Activated CD4-positive, alpha-beta T cell treated with anti-CD3 and anti-CD28 coated beads for 36 hours (primary cell): Measurements from ENCODE around the gene KCTD14. TPM values are rescaled to one million over a fixed set of nuclear protein-coding genes. Genes with fewer than 3 reads are reported as not detected.

Source experiments
- ATAC-seq: fragments of 200-7000 bp; cut with Tn5 transposase; one replicate; pipeline ENCODE4 v1.10.0; 2021; ENCODE audit warnings: mild to moderate bottlenecking, moderate library complexity
- CTCF ChIA-PET: fragments of 350-600 bp; sonication (Branson Sonifier 250); formaldehyde crosslinking; loops from one replicate; lab custom pipeline; 2021; ENCODE audit warnings: antibody characterized with exemption; lab: Charles Lee
- POLR2A ChIA-PET: fragments of 350-600 bp; sonication (Branson Sonifier 250); formaldehyde crosslinking; loops from one replicate; lab custom pipeline; 2021; ENCODE audit warnings: antibody characterized with exemption, inconsistent platforms; lab: Charles Lee
- DNase-seq: peaks from one replicate; pipeline ENCODE4 v3.0.0-alpha.2; 2020
- H3K27ac Mint-ChIP-seq: one replicate; pipeline ENCODE4 v1.8.0; 2021; ENCODE audit warnings: mixed read lengths
- H3K27me3 Mint-ChIP-seq: one replicate; pipeline ENCODE4 v1.8.0; 2021; ENCODE audit warnings: mixed read lengths
- H3K36me3 Mint-ChIP-seq: one replicate; pipeline ENCODE4 v1.8.0; 2021; ENCODE audit warnings: low read depth, mixed read lengths
- H3K4me1 Mint-ChIP-seq: one replicate; pipeline ENCODE4 v1.8.0; 2021; ENCODE audit warnings: mixed read lengths
- H3K4me3 Mint-ChIP-seq: one replicate; pipeline ENCODE4 v1.8.0; 2021; ENCODE audit warnings: mild to moderate bottlenecking, moderate library complexity, mixed read lengths
- H3K9me3 Mint-ChIP-seq: one replicate; pipeline ENCODE4 v1.8.0; 2021; ENCODE audit warnings: low read depth, mixed read lengths
- intact Hi-C, 2 experiments: fragments of 100-400 bp; cut with DNase I in 1 of 2; cut with micrococcal nuclease in 1 of 2; formaldehyde crosslinking; loops; one replicate each; pipeline versions ENCODE4 v1.14.2 to v1.15.1; 2022 to 2024; cut with DNase I, micrococcal nuclease
- total RNA-seq, 2 experiments: library from RNA; stranded (reverse); gene quantifications; one replicate each; pipeline ENCODE4 v1.2.3, GENCODE V29; 2021

Gene KCTD14, protein sequence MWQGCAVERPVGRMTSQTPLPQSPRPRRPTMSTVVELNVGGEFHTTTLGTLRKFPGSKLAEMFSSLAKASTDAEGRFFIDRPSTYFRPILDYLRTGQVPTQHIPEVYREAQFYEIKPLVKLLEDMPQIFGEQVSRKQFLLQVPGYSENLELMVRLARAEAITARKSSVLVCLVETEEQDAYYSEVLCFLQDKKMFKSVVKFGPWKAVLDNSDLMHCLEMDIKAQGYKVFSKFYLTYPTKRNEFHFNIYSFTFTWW
- under 1 TPM; 0.14 to 0.21 TPM for total RNA-seq

DNA sequence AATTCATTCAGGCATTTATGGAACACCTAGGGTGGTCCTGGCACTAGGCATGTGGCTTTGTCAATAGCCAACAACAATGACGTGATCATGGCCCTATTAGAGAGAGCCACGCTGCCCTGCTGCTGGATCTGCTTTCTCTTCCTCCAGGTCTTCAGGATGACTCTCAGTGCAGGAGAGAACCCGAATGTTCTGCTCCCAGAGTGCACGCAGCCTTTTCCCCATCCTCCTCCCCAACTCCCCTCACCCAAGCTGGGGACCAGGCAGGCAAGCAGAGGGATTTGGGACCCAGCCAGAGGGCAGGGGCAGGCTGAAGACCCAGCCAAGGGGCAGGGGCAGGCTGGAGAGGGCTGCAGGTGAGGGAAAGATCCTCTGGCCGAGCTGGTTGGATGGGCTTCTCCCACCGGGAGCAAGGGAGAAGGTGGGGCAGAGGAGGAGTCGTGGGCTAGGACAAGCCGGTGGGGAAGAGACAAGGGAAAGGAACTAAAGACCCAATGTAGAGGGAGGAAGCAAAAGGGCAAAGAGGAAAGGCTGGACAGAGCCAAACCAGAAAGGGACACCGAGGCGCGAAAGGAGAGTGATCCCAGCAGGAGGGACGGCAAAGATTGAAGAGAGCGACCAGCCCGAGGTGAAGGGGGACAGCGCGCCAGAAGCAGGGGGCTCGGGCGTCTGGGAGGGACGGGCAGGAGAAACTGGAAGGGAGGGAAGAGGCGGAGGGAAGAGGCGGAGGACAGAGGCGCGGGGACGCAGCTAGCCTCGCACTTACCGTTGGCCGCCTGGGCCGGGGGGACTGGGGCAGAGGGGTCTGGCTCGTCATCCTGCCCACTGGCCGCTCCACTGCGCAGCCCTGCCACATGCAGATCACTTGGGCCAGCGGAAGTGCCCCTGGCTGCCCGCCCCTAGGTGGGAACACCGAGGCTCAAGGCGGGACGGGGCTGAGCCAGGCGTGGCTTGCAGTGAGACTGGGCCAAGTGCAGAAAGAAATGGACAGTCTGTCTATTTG lies at the start of gene KCTD14:
TSS of gene KCTD14 (minus strand) at position 880 of the 1,000 bp plus-strand sequence. CDS start at position 853, 27 bp downstream.
- Mint-ChIP-seq H3K27me3 (peaks cover 16% of the 10 kb centered on the region), H3K9me3 (peaks cover 2% of the 10 kb centered on the region), H3K4me3 (no peak within 1 kb of the TSS), H3K36me3 (no peaks in the 10 kb centered on the region), H3K27ac (no peak within 1 kb of the TSS), H3K4me1 (no peaks in the 10 kb centered on the region)
- ChIA-PET POLR2A (no interaction called here), CTCF (interaction anchor here (0.7 kb wide), 1 partner anchor 23 kb away, joined by 5 read pairs; no protein-coding TSS in a partner anchor)
- ATAC-seq = no peak
- no peak for DNase-seq
- intact Hi-C loops = no loop called here

DNA sequence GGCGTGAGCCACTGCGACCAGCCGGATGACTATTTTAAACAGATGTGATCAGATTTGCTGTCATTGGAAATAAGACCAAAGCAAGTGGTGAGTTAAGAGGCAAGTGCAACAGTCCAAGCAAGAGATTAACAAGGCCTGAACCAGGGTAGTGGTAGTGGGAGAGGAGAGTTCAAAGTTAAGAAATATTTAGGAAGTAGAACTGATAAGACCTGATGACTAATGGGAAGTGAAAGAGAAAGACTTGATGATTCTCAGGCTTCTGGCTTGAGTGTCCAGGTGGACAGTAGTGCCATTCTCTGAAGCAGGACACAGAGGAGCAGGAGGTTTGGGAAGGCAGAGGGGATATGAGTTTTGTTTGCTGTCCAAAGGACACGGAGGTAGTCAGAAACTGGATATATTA lies 49.4 kb upstream of the KCTD14 start:
- DNase-seq (no peak), ATAC-seq (no peak)
- H3K4me1 Mint-ChIP-seq = peaks cover 27% of the 10 kb centered on the region
- ChIA-PET POLR2A (no interaction called here), CTCF (interaction anchor here (1.2 kb wide), 1 partner anchor 27 kb away, joined by 4 read pairs; no protein-coding TSS in a partner anchor)
- H3K36me3 Mint-ChIP-seq = peaks cover 40% of the 10 kb centered on the region
- intact Hi-C loops = no loop called here
- H3K27ac Mint-ChIP-seq = peak overlapping the region; percentile 4
- no peaks in the 10 kb centered on the region for H3K27me3 Mint-ChIP-seq
- no peak overlapping the region for H3K4me3 Mint-ChIP-seq
- no peaks in the 10 kb centered on the region for H3K9me3 Mint-ChIP-seq

GRCh38 chr11:78071717-78072116 lies 48.6 kb upstream of the KCTD14 start:
- ChIA-PET POLR2A (no interaction called here), CTCF (no interaction called here)
- H3K36me3 Mint-ChIP-seq = peaks cover 43% of the 10 kb centered on the region

DNA sequence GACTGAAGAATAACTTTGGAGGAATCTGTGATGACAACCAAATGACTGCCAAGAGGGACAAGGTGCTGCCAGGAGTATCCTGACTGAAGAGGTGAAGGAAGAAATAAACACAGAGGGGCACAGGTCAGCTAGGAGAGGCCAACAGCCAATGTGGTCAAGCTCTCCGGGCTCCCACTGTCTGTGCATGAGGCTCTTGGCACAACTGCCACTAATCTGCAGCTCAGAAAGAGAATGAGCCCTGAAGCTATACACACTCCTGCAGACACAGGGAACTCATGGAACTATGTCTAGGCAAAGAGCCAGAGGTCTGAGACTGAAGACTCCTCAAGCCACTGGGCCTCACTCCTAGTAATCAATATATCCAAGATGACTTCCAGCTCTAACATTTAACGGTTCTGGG lies 47.5 kb upstream of the KCTD14 start:
- DNase-seq (no peak), ATAC-seq (no peak)
- Mint-ChIP-seq H3K36me3 (peaks cover 42% of the 10 kb centered on the region), H3K9me3 (no peaks in the 10 kb centered on the region), H3K4me1 (peaks cover 12% of the 10 kb centered on the region), H3K4me3 (no peak overlapping the region), H3K27me3 (no peaks in the 10 kb centered on the region), H3K27ac (no peak overlapping the region)
- ChIA-PET CTCF (interaction anchor here (0.7 to 0.9 kb wide), 2 partner anchors 8 to 105 kb away, joined by 3 to 5 read pairs; partner anchors contain the start of gene NDUFC2), POLR2A (no interaction called here)
- intact Hi-C loops = no loop called here

More at GRCh38 chr11:78071717-78072116, 48.6 kb upstream of the KCTD14 start:
- no peak for ATAC-seq
- H3K9me3 Mint-ChIP-seq = no peaks in the 10 kb centered on the region
- H3K4me3 Mint-ChIP-seq = no peak overlapping the region
- peaks cover 23% of the 10 kb centered on the region for H3K4me1 Mint-ChIP-seq
- no peaks in the 10 kb centered on the region for H3K27me3 Mint-ChIP-seq
- no peak overlapping the region for H3K27ac Mint-ChIP-seq
- intact Hi-C loops = no loop called here
- no peak for DNase-seq

DNA sequence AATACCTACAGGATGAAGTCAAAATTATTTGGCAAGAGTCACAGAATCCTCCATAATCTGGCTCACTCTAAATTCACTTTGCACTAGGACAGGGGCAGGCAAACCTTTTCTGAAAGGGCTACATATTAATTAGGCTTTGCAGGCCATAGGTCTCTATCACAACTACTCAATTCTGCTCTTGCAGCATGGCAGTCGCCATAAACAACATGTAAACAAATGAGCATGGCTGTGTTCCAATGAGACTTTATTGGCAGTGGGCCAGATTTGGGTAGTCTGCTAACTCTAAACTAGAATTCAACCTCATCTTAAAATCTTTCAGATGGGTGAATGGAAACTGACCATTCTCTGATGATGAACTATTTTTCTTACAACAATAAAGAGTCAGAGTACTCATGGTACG lies 46.4 kb upstream of the KCTD14 start:
- Mint-ChIP-seq H3K27ac (no peak overlapping the region), H3K4me3 (no peak overlapping the region), H3K9me3 (no peaks in the 10 kb centered on the region), H3K27me3 (no peaks in the 10 kb centered on the region), H3K36me3 (peaks cover 49% of the 10 kb centered on the region), H3K4me1 (peaks cover 4% of the 10 kb centered on the region)
- intact Hi-C loops = no loop called here
- ATAC-seq = no peak
- ChIA-PET POLR2A (no interaction called here), CTCF (no interaction called here)
- DNase-seq = no peak

- Mint-ChIP-seq H3K27me3 (no peaks in the 10 kb centered on the region), H3K27ac (peak overlapping the region; percentile 30), H3K4me1 (peaks cover 4% of the 10 kb centered on the region), H3K9me3 (no peaks in the 10 kb centered on the region), H3K4me3 (no peak overlapping the region), H3K36me3 (peaks cover 47% of the 10 kb centered on the region)
- CTCF ChIA-PET = interaction anchor here (0.7 to 1.1 kb wide), 3 partner anchors 22 to 705 kb away, joined by 3 to 6 read pairs (median 3); no protein-coding TSS in a partner anchor
- DNase-seq (no peak), ATAC-seq (no peak)
- POLR2A ChIA-PET = no interaction called here
- intact Hi-C loops = no loop called here
Observed at GRCh38 chr11:78067704-78068103, 44.6 kb upstream of the KCTD14 start.

DNA sequence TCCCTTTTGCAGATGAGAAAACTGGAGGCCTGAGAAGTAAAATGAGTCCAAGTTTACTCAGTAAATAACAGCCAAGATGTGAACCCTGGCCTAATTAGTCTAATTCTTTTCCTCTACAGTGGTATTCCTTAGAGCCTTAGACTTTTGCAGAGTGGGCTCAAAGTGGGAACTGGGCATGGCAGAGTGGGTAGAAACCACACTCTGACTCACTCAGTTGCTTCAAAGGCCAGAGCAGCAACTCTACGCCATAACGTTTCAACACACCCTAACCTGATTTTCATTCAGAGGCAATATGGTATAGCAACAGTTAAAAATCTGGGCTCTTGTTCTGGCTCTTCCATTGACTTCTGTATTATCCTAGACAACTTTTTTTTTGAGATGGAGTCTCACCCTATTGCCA lies 43.4 kb upstream of the KCTD14 start:
- no peak overlapping the region for H3K4me3 Mint-ChIP-seq
- peaks cover 39% of the 10 kb centered on the region for H3K36me3 Mint-ChIP-seq
- no peaks in the 10 kb centered on the region for H3K4me1 Mint-ChIP-seq
- CTCF ChIA-PET = interaction anchor here (1.0 to 1.2 kb wide), 2 partner anchors 20 to 21 kb away, joined by 3 read pairs; no protein-coding TSS in a partner anchor
- H3K9me3 Mint-ChIP-seq = no peaks in the 10 kb centered on the region
- no peaks in the 10 kb centered on the region for H3K27me3 Mint-ChIP-seq
- no peak for DNase-seq
- no peak for ATAC-seq
- intact Hi-C loops = no loop called here
- POLR2A ChIA-PET = no interaction called here
- H3K27ac Mint-ChIP-seq = no peak overlapping the region

DNA sequence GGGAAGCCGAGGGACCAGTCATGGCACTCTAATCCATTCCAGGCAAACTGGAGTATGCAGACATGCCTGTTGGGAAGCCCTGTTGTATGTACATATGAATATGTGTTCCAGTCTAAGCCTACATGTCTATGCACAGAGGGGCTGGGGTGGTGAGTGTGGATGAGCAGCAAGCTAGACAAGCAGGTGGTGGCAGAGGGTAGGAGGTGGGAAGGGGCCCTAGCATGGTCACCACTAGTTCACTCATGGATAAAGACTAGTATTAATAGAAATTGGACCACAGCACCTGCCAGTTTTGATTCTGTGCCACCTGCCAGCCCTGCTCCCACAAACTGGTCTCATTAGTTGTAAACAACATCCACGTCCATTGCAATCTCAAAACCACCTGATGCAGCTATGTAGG lies 42.1 kb upstream of the KCTD14 start:
- Mint-ChIP-seq H3K9me3 (no peaks in the 10 kb centered on the region), H3K4me1 (no peaks in the 10 kb centered on the region), H3K27ac (no peak overlapping the region), H3K36me3 (peaks cover 33% of the 10 kb centered on the region), H3K4me3 (no peak overlapping the region), H3K27me3 (no peaks in the 10 kb centered on the region)
- ATAC-seq = no peak
- intact Hi-C loops = no loop called here
- CTCF ChIA-PET = interaction anchor here (0.6 to 1.2 kb wide), 2 partner anchors 19 to 355 kb away, joined by 3 read pairs; no protein-coding TSS in a partner anchor
- no peak for DNase-seq
- POLR2A ChIA-PET = no interaction called here

- Mint-ChIP-seq H3K4me1 (no peaks in the 10 kb centered on the region), H3K9me3 (no peaks in the 10 kb centered on the region), H3K27ac (no peak within 1 kb of the TSS), H3K4me3 (no peak within 1 kb of the TSS), H3K27me3 (no peaks in the 10 kb centered on the region), H3K36me3 (peaks cover 23% of the 10 kb centered on the region)
- CTCF ChIA-PET = interaction anchor here (0.8 kb wide), 1 partner anchor 10 kb away, joined by 3 read pairs; no protein-coding TSS in a partner anchor
- DNase-seq (no peak), ATAC-seq (no peak)
- intact Hi-C loops = no loop called here
- POLR2A ChIA-PET = interaction anchor here (0.6 kb wide), 1 partner anchor 10 kb away, joined by 3 read pairs; no protein-coding TSS in a partner anchor
Observed at GRCh38 chr11:78063440-78064181, 40.5 kb upstream of the KCTD14 start, which contains the start of gene THRSP. THRSP (plus strand) TSS chr11:78063861; CDS start chr11:78063882, 21 bp downstream.

GRCh38 chr11:78062671-78063070 lies 39.6 kb upstream of the KCTD14 start:
- no peak for DNase-seq
- CTCF ChIA-PET = interaction anchor here (0.8 kb wide), 1 partner anchor 9 kb away, joined by 3 read pairs; no protein-coding TSS in a partner anchor
- ATAC-seq = no peak

More at GRCh38 chr11:78062671-78063070, 39.6 kb upstream of the KCTD14 start:
- H3K36me3 Mint-ChIP-seq = peaks cover 19% of the 10 kb centered on the region
- no peaks in the 10 kb centered on the region for H3K27me3 Mint-ChIP-seq
- POLR2A ChIA-PET = no interaction called here
- no peak overlapping the region for H3K27ac Mint-ChIP-seq
- intact Hi-C loops = no loop called here
- H3K4me1 Mint-ChIP-seq = no peaks in the 10 kb centered on the region
- H3K9me3 Mint-ChIP-seq = no peaks in the 10 kb centered on the region
- H3K4me3 Mint-ChIP-seq = no peak overlapping the region
